Hepatic stellate cell (primary cell): Measurements from ENCODE around the gene ITPR2.
A peak's percentile ranks its signal among the peaks of the same experiment; 100 is the strongest.

Experiments used
- DNase-seq: peaks from one replicate; pipeline ENCODE4 v3.0.0; 2011; ENCODE audit warnings: low spot score

Gene ITPR2

DNA sequence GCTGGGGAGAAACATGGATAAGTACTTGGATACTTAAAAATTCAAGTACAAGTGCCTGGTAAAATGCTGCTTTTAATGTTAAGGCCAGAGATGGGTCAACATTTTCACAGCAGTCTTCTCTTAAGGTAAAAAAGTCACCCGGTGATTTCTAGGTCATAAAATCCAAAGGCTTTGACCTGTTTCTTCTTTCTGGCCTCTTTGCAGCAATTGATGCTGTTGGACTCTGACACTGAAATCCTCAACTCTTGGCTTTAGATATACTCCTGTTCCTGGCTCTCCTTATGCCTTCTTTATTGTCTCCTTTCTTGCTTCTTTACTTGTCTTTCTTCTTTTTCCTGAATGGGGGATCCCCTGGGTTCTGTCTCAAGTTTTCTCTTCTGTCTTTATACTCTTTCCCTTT is 448.5 kb downstream of the ITPR2 start:
- no peak for DNase-seq

DNA sequence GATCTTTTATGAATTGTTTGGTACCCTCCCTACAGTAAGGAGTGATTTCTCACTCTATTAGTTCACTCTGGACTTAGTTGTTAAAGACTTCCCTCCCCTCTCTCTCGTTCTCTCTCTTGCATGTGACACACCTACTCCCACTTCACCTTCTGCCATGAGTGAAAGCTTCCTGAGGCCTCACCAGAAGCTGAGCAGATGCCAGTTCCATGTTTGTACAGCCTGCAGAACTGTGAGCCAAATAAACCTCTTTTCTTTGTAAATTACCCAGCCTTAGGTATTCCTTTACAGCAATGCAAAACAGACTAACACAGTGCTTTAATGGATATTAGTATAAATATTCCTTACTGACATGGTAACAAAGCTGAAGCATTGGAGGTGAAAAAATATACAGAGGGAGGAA is 450.0 kb downstream of the ITPR2 start:
- DNase-seq: no peak

DNA sequence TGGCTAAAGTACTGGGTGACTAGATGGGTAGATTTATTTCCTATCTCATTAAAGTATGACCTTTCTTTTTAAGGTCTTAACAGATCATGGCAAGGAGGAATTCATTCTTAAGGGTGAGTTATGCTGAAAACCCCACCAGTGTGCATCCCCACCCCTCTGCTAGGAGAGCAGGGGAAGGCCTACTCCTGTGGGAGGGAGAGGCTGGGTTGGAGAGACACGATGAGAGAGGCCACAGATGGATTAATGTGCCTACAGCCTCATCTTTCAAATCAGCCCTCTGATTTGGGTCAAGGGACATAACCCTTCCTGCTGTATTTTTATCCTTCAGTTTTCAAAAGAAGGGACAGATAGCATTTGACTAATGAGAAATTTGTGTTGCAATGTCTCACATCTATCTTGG is 452.1 kb downstream of the ITPR2 start:
- DNase-seq: no peak

DNA sequence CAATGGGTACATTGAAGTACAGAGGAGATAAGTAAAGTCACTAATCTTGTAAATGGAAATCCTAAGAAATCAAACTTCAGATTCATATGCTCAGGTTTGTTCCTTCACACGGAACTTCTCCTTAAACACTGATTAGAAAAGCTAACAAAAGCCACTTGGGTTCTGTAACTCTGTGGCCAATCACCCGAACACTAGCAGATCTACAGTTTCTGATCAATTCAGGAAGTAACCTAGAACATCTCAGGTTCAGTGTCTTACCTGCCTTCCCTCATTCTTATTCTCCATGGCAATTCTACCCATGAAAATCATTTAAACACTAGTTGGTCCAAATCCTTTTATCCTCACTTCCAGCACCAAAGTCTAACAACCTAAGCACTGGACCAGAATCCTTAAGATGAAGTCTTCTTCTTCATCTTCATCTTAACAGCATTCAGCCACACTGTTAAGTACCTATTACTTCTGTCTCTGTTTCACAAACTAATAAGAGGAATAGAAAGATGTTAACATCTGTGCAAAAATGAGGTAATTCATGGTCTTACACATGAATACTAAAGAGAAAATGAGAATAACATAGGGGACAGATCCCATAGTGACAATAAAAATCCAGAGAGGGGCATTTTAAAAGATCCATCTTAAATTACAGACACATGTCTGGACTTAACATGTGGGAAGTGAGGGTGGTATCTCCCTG is 453.1 kb downstream of the ITPR2 start:
- DNase-seq: no peak

DNA sequence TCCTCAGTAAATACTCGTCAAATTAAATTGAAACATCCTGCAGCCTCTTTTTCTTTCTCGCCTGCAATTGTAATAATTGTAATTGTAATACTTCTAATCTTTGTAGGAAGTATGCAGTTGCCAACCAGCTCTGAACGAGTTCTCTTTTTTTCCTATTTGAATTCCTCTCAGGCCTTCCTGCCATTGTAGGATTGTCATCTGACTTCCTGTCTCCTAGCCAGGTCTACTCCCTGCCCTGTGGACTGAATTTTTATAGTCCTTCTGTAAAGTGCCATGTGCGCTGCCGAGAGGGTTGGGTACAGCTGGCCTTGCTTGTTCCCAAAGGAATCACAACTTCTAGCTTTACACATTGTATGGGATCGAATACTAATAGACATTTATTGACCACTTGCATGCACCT is 454.3 kb downstream of the ITPR2 start:
- no peak for DNase-seq

DNA sequence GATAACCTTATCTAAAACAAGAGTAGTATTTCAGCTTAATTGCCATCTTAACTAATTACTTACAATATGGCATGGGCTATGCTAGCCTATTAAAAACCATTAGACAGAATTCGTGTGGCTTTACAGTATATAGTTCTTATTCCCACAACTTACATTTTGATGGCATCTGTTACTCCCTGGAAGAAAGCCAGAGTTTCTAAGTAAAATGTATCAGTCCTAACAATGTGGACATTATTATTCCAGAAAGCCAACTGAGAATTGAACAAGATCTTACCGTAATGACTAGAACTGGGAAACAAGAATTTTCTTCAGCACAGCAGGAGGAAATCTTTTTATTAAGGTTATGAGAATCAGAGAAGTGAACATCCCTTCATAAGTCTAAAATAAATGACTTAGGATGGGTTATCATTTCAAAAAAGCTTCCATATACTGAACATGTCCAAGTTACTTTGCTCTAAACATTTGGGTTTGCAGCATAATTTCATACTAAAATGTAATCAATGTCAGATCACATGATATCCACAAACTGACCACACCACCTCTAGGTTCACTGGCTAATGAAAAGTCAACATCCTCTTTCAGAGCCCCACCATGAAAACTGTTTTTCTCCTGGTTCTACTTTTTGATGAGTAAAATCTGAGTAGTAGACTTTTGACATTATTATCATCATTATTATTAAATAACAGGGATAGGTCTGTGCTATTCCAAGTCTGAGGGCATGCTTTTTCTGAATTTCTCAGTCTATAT is 457.9 kb downstream of the ITPR2 start:
- no peak for DNase-seq

DNA sequence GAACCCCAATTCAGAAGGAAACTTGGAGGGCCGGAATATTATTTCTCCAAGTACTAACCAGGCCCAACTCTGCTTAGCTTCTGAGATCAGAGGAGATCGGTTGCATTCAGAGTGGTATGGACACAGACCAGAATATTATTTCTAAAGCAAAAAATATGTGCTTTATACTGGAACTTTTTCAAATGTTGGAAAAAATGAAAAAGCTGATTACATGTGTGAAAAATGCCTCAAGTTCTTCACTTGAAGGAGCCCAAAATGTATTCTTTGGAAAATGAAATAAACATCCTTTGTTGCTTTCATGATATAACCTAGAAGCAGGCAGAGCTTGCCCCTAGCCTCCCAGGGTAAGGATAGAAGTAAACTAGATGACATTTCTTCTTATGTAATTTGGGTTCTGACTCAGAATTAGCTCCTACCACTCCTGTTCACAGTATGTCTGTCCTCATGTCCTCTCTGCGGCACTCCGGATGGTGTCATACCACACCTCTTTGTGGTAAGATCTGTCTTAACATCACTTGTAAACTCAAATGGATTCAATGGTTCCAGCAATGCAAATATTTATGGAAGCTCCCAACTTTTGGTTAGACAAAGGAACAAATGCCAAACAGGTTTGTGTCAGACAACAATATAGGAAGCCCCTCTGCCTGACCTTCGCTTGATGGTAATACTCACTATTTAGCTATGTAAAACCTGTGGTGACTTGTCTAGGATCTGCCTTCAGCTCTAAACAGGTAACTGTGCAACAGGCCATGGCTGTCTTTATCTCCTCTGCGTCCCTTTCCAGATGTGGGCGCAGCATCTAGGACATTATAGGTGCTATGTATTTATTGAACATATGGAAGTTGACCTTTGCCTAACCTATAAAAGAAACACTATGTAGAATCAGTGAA is 459.1 kb downstream of the ITPR2 start:
- DNase-seq: peak; percentile 4

DNA sequence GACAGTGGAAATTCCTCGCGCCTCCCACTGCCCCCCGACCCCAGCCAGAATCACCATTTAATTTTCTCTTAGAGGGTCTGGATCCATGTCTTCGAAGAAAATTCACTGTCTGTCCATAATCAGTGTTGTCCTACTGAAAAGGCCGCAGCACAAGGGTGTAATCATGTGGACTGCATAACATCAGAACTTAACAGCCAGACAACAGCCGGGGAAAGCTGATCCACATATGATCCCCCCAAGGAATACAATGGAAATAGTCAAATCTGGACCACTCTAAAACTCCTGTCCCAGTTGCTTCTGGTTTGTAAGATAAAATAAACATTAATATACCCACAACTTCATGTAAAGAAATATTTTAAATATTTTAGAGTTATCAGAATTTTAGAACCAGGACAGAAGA is 460.1 kb downstream of the ITPR2 start:
- no peak for DNase-seq

DNA sequence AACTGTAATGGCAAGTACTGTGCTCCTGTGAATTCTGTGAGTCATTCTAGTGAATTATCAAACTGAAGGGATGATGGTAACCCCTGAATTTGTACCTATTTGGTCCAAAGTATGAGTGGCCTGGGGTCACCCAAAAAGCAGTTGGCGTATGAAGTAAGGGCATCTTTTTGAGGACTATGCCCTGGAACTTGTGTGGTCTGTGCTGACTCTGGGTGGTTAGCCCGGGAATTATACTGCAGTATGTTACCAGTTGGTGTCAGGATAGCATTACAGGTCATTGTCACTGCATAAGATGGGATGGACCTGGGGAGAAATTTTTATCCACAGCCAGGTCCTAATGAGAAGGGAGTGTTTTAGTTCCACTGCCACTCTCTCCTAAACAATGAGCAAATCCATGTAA is 462.9 kb downstream of the ITPR2 start:
- no peak for DNase-seq

DNA sequence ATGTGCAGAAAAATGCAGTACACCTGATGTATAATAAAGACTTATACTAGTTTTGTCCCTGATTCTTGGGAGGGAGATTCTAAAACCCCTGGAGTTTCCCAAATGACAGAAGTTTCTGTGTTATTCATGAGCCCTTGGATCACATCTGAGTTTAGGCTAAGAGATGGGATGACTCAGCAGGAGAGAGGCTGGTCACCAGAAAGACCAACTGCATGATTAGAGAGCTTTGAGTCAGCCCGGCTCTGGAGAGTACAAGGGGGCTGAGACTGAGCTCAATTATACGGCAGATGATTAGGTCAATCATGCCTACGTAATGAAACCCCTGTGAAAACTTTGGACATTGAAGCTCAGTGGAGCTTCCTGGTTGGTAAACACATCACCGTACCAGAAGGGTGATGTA is 463.4 kb downstream of the ITPR2 start:
- DNase-seq: peak; percentile 61

DNA sequence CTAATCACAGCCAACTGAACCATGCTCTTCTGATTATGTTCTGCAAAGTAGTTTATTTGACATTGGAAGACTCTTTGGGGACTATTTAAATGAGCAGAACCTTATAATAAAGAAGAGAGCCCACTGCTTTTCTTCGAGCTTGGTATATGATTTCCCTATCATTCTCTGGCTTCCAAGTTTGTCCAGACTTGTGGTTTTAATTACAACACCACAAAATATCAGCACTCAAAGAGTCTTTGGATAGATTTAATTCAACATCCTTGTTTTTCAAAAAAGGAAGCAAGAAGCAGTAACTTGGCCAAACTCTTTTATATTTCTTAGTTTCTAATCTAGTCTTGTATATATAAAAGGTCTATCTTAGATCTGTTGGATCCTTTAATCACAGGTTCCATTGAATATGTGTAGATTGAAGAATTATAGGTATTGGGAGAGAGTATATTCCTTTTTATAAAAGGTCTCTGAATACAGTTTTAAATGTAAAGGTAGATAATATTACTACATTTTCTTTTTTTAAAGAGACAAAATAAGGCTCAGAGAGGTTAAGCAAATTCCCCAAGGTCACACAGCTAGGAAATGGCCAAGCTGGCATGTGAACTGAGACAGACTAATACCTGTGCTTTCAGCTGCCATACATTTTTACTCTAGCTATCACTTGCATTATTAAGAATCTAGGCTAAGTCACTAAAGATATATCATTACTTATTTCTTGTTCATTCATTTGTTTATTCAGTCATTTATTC is 464.8 kb downstream of the ITPR2 start:
- no peak for DNase-seq

DNA sequence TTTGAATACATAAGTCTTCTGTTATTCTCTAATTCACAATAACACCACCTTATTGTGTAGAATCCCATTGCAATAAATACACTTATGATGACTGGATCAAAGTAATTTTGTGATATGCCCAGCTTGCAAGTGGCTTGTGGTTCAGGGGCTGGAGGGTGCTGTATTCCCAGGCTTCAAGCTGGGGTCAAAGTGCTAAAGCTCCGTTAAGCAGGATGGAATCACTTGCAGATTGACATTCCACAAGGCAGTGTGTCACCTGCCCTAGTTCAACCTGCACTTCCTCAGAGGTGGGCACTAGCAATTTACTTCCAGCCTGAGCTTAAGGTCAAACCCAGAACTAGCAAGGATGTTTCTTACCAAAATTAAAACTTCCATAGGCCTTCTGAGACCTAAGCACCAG is 471.0 kb downstream of the ITPR2 start:
- DNase-seq: no peak

DNA sequence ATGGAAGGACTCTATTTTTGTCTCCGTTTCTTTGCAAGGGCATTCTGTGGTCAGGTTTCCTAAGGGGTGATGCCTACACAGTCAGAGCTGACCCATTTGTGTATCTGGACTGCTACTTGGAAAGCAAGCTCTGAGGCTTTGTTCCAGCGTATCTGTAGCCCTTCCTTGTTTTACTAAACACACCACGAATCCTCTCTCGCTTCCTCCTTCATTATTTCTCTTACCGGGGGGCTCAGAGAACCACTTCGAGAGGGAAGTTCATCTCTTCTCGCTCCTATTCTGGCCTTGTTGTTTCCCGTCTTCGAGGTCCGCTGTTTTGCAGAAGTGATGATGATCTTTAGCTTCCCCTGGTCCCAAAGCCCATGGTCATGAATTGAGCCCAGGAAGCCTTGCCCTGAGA is 472.9 kb downstream of the ITPR2 start:
- DNase-seq: no peak

DNA sequence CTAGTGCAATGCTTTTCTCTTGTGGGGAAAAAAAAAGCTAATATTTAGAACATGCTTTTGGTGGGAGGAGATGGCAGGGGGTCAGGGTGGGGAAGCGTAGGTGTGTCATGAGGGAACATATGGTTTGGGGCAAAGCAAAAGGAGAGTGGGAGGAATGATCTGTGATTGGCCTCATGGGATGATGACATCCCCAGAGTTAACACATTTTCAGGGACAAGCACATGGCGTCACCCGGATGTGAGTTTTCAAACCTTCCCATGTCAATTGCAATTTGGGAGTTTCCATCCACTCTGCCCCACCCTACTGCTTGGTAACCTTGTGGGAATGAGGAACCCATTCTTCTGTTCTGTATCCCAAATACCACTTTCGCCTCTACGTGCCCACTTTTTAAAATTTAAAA is 473.4 kb downstream of the ITPR2 start:
- DNase-seq: no peak

DNA sequence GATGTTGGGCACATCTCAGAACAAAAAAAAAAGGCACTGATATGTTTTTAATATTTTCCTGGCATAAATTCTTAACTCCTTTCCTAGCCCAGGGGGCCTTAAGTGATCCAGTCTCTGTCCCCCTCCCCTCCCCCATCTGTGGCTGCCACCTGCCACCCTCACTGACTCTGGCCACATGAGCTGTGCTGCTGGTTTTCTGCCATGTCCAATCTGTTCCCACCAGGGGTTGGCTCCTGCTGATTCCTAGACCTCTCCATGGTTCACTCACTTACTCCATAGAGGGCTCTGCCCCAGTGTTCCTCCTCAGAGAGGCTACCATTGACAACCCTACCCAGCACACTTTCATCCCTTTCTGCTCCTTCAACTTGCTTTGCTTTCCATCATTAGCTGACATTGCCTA is 474.3 kb downstream of the ITPR2 start:
- DNase-seq: no peak

DNA sequence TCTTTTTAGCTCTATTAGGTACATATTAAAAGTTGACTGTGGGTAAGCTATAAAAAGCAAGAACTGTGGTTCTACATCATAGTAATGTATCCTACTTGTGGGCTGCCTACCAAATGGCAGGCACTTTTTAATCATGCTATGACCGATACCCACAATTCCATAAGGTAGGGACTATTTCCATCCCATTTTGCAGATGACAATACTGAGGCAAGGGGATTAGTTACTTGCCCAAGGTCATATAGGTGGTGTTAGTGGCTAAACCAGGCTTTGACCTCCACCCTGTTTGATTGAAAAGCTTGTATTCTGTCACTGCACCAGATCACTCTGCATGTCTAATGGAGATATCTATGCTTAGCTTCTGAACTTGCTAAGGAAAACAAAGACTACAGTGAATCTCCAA is 485.7 kb downstream of the ITPR2 start:
- DNase-seq: no peak

DNA sequence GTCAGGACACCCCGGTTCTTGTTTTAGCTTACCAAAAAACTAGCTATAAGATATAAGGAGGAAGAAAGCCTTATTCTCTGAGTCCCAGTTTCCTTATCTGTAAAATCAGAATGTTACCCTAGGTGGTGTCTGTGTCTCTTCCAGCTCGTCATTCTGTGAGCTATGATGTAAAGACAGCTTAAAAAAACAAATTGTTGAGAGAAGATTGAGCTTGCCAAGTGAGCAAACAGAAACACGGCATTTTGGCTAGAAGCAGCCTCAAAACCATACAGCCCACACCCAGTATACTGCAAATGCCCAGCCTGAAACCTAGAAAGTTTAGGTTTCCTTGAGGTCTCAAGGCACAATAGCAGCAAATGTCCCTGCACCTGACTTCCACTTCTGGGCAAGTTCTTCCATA is 486.3 kb downstream of the ITPR2 start:
- no peak for DNase-seq

DNA sequence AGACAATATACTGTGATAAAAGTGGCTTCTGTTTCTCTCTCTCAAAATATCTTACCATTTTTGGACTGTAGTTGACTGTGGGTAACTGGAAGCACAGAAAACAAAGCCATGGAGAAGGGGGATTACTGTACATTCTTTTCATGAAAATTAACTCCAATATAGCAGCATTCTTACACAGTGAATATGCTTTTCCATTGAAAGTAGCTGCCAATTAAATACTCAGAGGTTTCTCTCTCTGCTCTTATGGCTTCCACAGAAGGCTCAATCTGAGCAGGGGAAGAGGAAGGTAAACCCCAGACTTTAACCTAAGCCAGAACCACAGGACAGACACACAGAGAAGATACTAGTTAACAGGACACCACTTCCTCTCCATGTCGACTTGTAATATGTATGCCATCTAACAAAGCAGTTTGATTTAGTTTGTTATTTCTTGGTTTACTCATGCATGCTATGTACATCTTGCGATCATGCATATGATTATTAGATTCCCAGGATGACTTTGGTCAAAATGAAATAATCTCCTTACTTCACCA is 487.5 kb downstream of the ITPR2 start:
- DNase-seq: no peak

DNA sequence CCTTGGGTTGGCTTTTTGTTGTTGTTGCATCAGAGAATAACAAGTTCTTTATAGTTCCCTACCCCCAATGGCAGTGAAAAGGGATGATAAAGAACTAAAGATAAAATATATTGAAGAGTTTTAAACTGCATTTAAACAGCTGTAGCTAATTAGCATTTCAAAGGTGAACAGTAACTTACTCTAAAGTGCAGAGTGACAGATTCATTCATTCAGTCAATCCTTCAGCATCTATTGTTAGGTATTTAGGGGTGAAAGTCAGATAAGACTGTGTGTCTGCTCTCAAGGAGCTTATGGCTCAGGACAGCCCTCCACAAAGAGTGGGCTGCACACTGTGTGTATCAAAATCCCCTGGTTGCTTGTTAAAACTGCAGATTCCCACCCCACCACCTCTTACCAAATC is 491.5 kb downstream of the ITPR2 start:
- no peak for DNase-seq

DNA sequence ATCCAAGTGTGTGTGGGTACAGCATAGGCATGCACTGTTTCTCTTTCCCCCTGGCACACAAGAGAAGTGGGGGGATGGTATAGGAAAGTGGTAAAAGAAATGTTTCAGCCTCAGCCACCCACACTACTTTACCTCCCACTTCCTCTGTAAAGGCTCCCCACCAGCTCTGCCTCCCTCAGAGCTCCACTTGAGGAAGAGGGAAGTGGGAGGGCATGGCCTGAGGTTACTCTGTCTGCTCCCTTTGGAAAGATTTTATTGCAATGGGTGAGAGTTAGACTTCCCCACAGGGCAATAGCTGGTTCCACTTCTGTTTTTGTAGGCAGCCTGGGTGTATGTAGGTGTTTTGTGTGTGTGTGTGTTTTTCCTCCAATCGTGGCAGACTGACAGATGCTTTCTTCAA is 492.3 kb downstream of the ITPR2 start:
- DNase-seq: no peak

DNA sequence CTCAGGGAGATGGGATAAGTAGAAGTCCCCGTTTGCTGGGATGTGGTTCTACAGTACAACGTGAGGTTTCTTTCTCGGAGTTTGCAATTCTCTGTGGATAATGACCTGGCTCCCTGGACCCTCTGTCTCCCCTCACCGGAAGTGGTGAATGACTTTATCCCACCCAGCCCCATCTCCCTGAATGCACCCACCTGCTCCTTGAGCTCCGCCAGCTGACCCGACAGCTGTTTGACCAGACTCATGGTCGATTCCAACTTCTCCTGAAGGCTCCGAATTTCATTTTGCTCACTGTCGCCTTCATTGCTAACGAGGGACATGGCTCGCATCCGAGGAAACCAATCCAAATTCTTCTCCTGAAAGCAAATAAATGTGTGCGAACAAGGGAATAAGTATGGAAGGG is 493.0 kb downstream of the ITPR2 start:
- DNase-seq: no peak
